ENCODE measurements around the gene DNAJC1. TPM values are rescaled to one million over a fixed set of nuclear protein-coding genes. Genes with fewer than 3 reads are reported as not detected.
"Not testable (repeated sequence)": the region's sequence is repeated elsewhere in the genome, so short reads cannot be mapped to it uniquely, and the experiment has no call there.

DNAJC1 gene
- total RNA-seq, 1 donor from 2014 or later = 41.0 TPM

- DNase-seq = no peak
These were observed 279.4 kb downstream of the DNAJC1 start for GRCh38 chr10:21724020-21724589.

- DNase-seq = no peak
These were observed 281.3 kb downstream of the DNAJC1 start for GRCh38 chr10:21722209-21722608.

GRCh38 chr10:21721000-21721665 lies 282.4 kb downstream of the DNAJC1 start:
- no peak for DNase-seq

GRCh38 chr10:21720090-21720489 lies 283.4 kb downstream of the DNAJC1 start:
- no peak for DNase-seq

GRCh38 chr10:21719502-21719901 lies 284.0 kb downstream of the DNAJC1 start:
- DNase-seq = no peak

GRCh38 chr10:21717437-21718054 lies 286.0 kb downstream of the DNAJC1 start:
- DNase-seq = not testable (repeated sequence)

- DNase-seq = no peak
These were observed 287.9 kb downstream of the DNAJC1 start for GRCh38 chr10:21715531-21716195.

- no peak for DNase-seq
These were observed 290.6 kb downstream of the DNAJC1 start for GRCh38 chr10:21712975-21713374.

GRCh38 chr10:21707498-21707897 lies 296.0 kb downstream of the DNAJC1 start:
- no peak for DNase-seq

Other genes starting within 250 kb of the DNAJC1 start
- gene EBLN1, start 214.3 kb upstream of the DNAJC1 start, total RNA-seq = not detected in 2 replicates